Left renal cortex interstitium (tissue), 4 donors: Measurements from ENCODE around the gene TIMM17B. TPM values are rescaled to one million over a fixed set of nuclear protein-coding genes. Genes with fewer than 3 reads are reported as not detected.

Experiments used
- DNase-seq, 4 donors: peaks; one replicate each; pipeline ENCODE4 v3.0.0-alpha.2; 2013; ENCODE audit warnings: low read depth in 4 of 4, low spot score in 2 of 4, missing footprints in 1 of 4
- polyA plus RNA-seq, 4 donors: library from polyadenylated mRNA; unstranded; fragments of 120-200 nt; gene quantifications; one replicate each; pipeline ENCODE4 v1.2.1, GENCODE V29; 2013; ENCODE audit not compliant: insufficient read length in 4 of 4

TIMM17B gene
- 10 to 100 TPM; 37.2 to 61.4 (median 50.1) TPM for polyA plus RNA-seq

DNA sequence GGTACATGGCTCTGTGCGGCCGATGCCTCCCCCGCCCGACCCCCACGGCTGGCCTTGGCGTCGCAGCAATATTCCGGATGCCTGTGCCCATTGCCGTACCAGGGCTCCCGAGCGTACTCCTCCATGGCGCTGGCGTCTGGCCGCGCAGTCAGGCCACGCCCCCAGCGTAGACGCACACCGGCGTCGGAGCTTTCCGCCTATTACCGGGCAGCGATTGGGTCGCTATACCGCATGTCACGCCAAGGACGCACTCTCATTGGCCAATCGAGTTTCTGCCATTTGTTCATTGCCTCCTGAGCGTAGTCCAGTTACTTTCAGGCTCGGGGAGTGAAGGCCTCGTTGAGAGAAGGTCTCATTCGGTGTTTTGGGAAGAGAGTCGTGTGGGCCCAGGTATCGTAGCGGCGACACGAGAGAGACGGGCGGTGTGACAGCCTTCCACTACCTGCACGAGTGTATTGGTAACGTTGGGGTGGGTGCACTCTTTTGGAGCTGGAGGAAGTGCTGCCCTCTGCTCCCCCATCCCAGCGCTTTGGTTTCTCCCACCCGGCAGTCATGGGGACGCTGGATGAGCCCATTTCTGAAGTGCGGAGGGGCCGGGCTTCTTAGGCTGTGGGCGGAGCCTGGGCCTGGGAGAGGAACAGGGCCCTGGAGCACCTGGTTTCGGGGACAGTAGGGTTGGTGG lies at the start of gene TIMM17B, which contains the start of gene PQBP1:
TIMM17B (minus strand) TSS at position 144 of the 682 bp plus-strand sequence; CDS start at position 125, 19 bp downstream.
PQBP1 (plus strand) TSS at position 306 of the 682 bp plus-strand sequence. CDS start 580 bp downstream, outside the sequence.
- DNase-seq, result peak; percentile 76 to 90 (median 88)

DNA sequence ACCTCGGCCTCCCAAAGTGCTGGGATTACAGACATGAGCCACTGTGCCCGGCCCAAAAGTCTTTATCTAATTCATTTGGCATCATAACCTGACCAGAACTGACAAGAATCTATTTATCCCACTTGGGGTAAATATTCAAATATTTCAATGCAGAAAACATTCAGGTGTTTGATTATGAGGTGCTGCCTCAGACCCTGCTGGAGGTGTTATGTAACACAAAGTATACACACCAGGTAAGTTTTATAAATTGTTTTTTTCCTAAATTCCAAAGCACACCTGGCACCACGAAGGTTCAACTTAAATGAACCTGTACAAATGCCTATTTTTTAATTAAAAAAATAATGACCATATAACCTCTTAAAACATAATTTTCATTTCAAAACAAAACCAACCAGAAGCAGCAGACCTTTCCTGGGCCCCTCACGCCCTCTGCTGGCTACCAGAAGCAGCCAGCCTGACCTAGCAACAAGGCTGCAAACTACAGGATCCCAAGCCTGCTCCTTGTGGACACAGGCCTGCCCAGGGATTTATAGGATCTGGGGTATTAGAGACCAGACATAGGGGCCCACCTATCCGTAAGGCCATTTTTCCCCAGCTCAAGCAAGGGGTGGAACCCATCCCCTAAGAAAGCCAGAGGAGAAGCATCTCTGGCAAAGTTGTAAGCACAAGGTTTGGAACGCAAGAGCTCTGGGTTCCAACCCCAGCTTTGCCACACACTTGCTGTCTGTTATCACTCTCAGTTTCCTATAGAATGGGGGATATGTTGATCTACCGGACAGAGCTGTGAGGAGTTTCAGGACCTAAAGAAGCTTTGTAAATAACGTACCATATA lies 48.2 kb upstream of the TIMM17B start:
- DNase-seq, result no peak

DNA sequence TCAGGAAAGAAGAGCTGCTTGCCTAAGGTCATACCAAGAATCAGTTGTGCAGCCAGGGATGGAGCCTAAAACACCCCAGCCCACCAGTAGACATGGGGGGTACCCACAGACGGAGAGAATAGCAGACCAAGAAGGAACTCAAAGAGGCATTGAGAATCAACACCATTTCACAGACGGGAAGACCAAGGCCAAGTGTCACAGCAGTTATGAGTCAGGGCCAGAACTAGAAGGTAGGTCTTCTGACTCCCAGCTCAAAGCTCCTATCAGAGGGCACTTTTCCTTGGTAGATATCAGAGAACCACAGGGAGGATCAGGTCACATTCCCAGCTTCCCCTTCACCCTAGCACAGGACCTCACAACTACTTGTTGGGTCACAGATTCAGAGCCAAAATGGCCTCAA lies 45.3 kb upstream of the TIMM17B start:
- no peak for DNase-seq

- DNase-seq, result no peak
Observed at GRCh38 chrX:48940404-48940955, 42.9 kb upstream of the TIMM17B start.

DNA sequence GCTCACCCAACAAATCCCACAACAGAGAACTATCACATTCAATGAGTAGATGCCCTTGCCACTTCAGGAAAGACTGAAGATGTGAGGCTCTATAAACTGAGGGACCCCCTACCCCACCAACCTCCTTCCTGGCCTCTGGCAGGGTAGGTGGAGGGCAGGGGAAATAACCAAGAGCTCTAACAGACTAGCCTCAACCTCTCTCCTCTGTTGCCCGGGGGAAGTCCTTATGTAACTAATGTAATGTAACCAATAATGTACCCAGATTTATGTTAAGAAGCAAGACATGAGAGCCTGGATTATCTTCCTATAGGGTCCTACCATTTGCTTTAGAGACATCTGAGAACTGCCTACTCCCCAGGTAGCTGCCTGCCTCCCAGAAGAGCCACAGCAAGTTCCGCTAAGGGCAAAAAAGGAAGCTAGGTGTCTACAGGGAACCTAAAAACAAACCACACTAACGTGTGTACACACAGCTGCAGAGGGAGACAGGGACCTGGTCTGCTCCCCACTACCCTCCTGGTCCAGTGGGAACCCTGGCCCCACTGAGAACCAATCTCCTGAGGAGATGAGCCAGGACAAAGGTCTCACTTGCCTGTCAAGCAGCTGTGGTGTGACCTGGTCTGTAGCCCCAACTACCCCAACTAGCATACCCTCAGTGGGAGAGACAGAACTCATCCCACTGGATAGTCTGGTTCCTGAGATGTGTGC lies 42.1 kb upstream of the TIMM17B start:
- DNase-seq, result no peak

DNA sequence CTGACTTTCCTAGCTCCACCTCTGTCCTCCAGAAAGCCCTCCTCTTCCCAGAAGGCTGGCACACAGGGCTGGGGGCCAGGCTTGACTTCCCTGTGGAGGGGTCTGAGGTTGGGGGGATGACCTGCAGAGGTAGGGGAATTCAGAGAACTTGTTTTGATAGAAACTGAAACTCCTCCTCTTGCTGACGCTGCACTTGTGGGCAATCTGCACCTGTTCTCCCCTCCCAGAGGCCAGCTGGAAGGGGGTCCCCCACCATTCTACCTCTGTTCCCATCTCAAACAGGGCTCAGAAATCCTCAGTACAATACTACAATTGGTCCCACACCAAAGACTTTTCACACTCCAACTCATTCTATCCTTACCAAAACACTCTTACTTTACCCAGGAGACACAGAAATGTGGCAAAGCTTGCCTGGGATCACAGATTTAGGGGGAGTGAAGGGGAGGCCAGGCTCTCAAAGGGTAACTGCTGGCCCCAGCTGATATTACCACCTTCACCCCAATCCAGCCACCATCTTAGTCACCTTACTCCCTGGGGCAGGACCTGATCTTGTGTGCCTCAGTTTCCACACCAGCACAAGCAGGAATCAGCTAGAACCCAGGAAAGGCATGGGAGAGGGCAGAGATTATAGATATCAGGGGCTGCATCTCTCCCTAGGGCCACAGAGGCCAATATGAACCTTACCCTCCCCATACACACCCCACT lies 41.3 kb upstream of the TIMM17B start:
- no peak for DNase-seq

GRCh38 chrX:48937054-48937907 lies 39.7 kb upstream of the TIMM17B start:
- no peak for DNase-seq

DNA sequence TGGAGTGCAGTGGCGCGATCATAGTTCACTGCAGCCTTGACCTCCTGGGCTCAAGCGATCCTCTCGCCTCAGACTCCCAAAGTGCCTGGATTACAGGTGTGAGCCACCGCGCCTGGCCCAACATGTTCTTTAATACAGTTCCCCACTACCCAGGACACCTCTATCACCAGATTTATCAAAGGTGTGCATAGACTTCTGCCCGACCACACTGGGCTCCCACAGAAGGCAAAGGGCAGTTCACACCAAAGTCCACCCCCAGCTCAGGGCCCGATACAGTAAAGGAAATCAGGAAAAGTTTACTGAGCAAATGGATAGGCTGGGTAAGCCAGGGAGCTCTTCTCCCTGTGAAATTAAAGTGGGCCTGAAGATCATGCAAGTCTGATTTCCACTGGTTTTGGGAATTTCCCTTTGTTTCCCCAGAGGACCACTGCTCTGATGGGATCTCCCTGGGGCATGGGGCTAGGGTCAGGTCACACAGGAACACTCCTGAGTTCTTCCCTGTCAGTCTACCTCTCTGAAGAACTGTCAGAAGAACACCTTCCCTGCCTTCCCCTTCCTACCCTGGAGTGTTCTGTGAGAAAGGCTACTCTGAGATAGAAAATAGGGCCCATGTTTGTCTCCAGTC lies 39.0 kb upstream of the TIMM17B start:
- DNase-seq, result no peak

DNA sequence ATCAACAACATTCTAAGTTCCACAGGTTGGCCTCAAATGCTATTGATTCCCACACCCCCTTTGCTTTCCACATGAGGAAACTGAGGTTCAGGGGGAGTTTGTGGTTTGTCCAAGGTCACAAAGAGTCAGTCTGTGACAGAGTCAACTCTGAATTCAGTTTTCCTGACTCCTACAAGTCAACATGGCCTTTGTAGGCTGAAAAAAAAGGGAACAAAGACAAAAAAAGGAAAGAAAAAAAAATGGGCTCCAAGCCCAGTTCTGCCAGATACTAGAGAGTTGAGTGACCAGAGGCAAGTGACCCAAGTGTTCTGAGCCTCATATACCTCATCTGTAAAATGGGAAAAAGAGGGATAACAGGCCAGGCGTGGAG lies 37.7 kb upstream of the TIMM17B start:
- no peak for DNase-seq

DNA sequence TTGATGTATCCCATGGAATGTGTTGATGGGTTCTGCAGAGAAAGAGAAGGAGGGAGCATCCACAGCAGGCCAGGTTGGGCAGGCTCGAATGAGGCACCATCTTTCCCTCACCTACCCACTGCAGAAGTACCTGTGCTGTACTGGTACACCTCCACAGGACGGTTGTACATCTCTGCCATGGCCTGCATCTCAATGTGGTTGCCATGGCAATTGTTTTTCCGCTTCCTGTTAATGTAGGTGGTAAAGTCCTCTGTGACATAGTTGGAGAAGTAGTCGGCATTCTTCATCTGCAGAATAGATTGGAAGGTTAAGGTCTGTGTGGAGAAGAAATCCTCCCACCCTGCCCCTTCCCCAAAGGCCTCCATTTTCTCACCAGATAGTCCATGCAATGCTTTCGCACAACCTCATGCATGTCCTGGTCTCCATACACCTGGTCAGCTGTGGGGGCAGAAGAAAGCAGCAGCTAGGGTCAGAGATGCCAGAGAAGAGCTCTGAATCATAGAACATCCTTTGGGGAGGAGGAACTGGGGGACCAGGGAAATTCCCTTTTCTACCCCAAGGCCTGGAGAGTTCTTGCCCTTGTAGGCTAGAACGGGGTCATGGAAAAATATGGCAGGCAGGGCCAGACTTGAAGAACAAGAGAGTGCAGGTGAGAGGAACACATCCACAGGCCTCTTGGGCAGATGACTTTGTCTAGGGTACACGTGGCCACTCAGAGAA lies 37.2 kb upstream of the TIMM17B start:
- DNase-seq, result no peak

GRCh38 chrX:48933757-48934156 lies 36.2 kb upstream of the TIMM17B start:
- no peak for DNase-seq

DNA sequence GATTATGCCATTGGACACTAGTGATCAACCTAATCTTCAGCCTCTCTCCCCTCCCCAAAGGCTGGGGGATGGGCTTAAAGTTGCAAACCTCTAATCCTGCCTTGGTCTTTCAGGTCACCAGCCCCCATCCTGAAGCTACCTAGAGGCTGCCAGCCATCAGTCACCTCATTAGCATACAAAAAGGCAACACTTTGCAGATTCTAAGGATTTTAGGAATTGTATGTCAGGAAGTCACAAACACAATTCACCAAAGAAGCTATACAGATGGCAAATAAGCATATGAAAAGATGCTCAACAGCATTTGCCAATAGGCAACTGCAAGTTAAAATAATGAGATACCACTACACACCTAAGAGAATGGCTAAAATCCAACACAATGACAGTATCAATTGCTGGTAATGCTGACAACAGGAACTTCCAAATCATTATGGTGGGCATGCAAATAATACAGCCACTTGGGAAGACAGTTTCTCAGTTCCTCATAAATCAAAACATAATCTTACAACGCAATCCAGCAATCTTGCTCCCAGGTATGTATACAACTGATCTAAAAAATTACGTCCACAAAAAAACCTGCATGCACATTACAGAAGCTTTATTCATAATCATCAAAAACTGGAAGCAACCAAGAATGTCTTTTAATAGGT lies 30.3 kb upstream of the TIMM17B start:
- no peak for DNase-seq

- no peak for DNase-seq
Observed at GRCh38 chrX:48927123-48927522, 29.6 kb upstream of the TIMM17B start.

DNA sequence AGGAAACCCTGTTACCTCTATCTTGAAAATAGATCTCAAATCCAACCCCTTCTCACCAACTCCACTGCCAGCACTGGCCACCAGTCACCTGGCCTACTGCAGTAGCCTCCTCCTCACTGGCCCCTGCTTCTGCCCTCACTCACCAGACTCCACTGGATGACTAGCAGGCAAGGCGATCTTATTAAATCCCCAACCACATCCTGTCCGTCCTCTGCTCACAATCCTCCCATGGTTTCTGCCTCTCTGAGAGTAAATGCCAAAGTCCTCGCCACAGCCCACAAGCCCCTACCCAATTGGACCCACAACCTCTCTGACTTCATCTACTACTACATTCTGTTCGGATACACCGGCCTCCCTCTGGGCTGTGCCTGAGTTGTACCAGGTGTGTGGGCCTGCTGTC lies 26.7 kb upstream of the TIMM17B start:
- DNase-seq, result no peak

DNA sequence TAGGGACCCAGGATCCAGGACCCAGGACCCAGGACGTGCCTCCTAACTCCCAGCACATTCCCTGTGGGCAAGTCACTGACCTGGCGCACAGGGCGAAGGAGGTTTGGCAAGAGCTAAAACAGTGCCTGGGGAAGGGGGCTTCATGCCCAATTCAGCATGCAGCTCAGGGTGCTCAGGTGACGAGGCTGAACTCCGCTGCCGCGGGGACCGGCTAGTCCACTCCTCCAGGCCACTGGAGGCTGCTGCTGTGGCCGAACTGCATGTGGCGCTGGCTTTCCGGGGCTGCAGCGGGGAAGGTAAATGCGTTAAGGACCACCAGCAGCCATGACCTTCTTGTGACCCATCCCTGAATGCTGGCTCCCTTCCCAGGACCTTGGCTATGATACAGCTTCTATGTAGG lies 26.2 kb upstream of the TIMM17B start:
- DNase-seq, result no peak

- DNase-seq, result no peak
Observed at GRCh38 chrX:48920718-48921104, 23.1 kb upstream of the TIMM17B start.

GRCh38 chrX:48919947-48920717 lies 22.6 kb upstream of the TIMM17B start:
- DNase-seq, result no peak
